Stromal cell of bone marrow (primary cell): ENCODE data around the gene FAM53A.

Source experiments
- DNase-seq: peaks from one replicate; pipeline ENCODE4 v3.0.0-alpha.2; 2012; ENCODE audit warnings: low read depth

The FAM53A gene

GRCh38 chr4:1683736-1684505 is at the start of gene FAM53A:
Gene FAM53A, minus strand, starts transcription at chr4:1684313. Its CDS starts 15,572 bp downstream, at chr4:1668741.
- DNase-seq, result peak; percentile 78

- DNase-seq, result no peak
Measured at GRCh38 chr4:1732911-1733310, 48.8 kb upstream of the FAM53A start.

- DNase-seq, result no peak
Measured at GRCh38 chr4:1731180-1731579, 47.1 kb upstream of the FAM53A start.

DNA sequence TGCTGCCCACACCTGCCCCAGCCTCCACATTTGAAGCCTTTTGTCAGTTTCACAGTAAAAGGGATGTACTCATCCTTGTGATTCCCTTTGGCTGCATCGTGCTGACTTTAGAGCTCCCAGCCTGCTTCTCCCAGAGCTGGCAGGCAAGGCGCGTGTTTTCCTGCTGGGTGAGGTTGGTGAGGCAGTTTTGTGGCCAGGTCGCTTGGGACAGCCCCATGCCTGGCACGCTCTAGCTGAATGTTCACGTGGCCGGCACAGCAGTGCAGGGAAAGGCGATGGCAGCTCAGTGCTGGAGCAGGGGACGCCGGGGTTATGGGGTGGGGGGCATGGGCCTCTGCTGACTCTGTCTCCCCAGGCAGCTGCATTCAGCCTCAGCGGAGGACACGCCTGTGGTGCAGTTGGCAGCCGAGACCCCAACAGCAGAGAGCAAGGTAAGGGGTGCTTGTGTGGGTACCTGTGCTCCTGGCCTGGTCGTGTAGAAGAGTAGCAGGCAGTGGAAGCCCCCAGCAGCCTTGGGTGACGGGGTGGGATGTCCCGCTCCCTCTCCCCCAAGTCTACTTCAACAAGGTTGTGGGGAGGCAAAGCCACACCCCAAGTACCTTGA is 46.5 kb upstream of the FAM53A start:
- no peak for DNase-seq

GRCh38 chr4:1728061-1728980 is 44.2 kb upstream of the FAM53A start:
- no peak for DNase-seq

DNA sequence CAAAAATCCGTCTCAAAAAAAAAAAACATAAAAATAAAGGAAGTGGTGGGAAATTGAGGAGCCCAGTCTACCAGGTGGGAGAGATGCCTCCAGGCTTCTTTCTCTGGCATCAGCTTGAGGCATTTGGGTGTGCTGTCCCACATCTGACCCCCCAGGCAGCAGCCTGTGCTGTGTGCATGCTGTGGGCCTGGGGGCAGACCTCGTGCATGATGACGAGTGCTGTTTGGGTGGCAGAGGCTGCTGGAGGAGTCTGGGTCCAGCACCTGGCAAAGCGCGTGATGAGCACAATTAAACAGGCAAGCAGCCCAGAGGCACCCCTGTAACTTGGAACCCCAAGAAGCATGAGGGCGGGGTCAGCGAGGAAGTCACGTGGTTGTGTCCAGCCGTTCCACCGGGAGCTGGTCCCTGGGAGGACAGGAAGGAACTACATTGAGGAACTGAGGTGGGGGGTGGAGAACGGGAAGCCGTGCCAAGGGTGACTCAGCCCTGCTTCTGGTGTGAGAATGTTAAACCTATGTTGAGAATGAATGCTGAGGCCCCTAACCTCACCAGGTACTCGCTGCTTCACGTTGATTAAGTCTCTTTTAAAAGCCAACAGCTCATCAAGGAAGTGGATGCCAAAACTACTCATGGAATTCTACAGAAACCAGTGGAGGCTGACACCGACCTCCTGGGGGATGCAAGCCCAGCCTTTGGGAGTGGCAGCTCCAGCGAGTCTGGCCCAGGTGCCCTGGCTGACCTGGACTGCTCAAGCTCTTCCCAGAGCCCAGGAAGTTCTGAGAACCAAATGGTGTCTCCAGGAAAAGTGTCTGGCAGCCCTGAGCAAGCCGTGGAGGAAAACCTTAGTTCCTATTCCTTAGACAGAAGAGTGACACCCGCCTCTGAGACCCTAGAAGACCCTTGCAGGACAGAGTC is 43.3 kb upstream of the FAM53A start:
- DNase-seq, result no peak

DNA sequence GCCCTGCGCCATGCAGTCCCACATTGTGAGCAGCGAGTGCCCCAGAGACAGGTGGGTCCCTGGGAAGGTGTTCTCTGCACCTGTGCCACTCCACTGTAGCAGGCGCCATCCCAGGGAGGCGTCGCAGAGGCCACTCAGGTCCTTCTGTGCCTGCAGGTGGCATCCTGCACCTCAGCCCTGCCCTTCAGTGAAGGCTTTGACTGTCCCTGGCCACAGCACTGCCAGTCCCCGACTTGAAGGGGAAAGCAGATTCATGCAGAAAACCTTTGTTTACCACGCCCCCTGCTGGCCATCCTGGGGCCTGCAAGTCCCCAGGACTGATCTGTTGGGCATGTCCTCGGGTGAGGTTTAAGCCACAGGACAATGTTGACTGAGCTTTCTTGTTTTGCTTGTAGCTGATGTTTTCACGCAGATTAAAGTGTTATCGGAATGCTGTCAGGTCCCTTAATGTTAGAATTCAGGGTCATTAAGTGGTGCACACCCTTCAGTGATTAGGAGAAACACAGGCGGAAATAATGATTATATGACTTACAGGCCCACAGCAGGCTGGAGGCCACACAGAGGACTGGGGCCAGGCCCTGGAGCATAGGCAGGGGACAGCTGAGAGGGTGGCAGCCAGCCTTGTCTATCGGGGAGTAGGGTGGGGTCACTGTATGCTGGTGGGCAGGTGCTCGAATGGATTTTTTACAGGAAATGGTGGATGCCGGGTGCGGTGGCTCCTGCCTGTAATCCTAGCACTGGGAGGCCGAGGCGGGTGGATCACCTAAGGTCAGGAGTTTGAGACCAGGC is 42.2 kb upstream of the FAM53A start:
- DNase-seq, result peak; percentile 51

DNA sequence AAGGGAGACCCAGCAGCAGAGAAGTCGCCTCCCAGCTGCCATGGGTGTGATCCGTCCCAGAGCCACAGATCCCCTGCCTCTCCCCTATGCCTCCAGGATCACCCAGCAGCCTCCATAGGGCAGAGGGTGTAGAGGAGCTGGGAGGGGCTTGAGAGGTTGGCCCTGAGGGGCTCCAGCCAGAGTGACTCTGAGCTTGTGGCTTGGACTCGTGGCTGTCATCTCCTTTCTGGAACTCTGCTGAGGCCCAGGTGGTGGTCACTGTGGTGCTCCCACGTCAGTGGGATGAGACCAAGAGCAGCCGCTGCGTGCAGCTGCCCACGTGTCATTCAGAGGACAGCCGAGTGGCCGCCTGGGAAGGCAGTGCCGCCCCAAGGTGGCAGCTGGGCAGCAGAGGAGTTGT is 41.4 kb upstream of the FAM53A start:
- no peak for DNase-seq

- no peak for DNase-seq
Measured at GRCh38 chr4:1723131-1723801, 39.2 kb upstream of the FAM53A start.

GRCh38 chr4:1722551-1723118 is 38.5 kb upstream of the FAM53A start:
- DNase-seq, result no peak

- DNase-seq, result no peak
Measured at GRCh38 chr4:1721666-1722550, 37.8 kb upstream of the FAM53A start.

- DNase-seq, result peak; percentile 84
Measured at GRCh38 chr4:1721003-1721665, 37.0 kb upstream of the FAM53A start, which contains the start of the genes TACC3 and TMEM129. Gene TACC3, plus strand, starts transcription at chr4:1721521. Its CDS starts 1,901 bp downstream, at chr4:1723422. Gene TMEM129, minus strand, starts transcription at chr4:1721323. Its CDS starts 486 bp downstream, at chr4:1720837.

GRCh38 chr4:1720163-1720983 is 36.3 kb upstream of the FAM53A start:
- peak; percentile 17 for DNase-seq

DNA sequence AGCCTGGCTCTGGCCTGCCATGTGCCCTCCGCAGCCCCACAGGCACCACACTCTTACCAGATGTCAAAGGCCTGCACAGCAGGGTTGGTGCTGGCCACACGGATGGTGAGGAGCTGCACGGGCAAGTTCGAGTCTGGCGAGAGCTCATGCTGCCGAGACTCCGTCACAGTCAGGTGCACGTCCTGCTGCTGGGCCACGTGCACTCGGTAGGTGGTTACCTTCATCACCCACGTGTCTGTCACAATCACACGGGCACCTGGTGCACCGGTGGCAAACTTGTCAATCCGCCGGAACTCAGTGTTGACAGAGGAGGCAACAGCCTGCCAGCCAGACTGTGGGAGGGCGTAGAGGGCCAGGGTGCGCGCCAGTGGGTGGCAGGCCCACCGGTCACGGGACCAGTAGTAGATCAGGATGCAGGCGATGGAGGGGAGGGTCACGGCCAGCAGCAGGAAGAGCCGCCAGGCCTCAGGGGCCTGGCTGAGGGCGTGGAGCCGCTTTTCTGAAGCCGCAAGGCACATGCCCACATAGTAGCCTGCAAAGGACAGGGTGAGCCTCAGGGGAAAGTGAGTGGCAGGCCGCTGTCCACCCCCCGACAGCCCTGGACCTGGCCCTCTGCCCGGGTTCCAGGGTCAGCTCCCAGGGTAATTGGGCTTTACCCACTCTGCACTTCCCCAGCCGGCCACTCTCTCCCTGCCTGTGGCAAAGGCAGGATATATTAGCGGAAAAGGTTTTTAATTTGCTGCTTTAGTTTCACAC is 34.2 kb upstream of the FAM53A start:
- no peak for DNase-seq

DNA sequence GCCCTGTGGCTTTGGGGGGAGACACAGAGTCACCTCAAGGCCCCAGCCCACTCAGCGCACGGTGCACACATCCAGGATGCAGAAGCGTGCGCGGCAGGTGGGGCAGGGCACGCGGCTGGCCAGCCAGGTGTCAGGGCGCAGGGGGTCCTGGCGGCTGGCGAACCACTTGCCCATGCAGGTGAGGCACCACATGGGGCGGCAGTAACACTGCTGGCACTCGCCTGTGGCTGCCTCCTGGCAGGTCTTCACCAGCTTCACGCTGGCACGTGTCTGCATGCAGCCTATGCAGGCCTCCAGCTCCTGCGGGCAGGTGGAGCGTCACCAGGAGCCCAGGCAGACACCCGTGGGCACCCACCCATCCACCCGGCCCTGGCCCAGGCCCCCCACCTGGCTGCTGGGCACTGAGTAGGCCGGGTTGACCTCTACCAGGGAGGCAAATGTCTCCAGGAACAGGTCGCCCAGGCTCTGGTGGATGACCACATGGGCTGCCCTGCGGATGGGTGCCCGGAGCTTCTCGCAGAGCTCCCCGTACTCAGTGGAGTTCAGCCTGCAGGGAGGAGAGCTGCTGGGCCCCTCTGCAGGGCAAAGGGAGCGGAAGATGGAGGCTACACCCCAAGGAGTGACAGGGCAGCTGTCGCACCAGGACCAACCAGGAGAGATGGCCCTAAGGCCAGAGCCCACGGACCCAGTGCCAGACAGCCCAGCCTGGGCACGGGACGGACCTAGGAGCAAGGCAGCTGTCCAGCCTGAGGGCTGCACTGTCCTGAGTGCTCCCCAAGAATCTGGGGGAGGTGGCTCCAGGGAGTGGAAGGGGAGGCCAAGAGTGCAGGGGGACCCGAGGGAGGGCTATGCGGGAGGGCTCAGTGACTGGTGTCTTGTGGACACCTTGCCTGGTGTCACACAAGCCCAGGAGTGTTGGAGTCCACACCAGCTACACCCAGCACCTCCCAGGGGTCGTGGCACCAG is 33.3 kb upstream of the FAM53A start:
- DNase-seq, result no peak
